Esophagus (tissue), 2 donors: ENCODE results near the gene BCL2L14. TPM values are rescaled to one million over a fixed set of nuclear protein-coding genes. Genes with fewer than 3 reads are reported as not detected.

ENCODE experiments used
- H3K27ac ChIP-seq, 2 donors: one replicate each; pipeline ENCODE4 v1.5.1; 2013; ENCODE audit warnings: low read depth in 2 of 2, mild to moderate bottlenecking in 2 of 2, inconsistent platforms in 1 of 2, low read length in 1 of 2, moderate library complexity in 1 of 2
- H3K27me3 ChIP-seq, 2 donors: one replicate each; pipeline ENCODE4 v1.6.1; 2013; ENCODE audit warnings: low read length in 2 of 2, control low read depth in 1 of 2, mild to moderate bottlenecking in 1 of 2; ENCODE audit not compliant: insufficient read depth in 2 of 2, control insufficient read depth in 1 of 2
- H3K36me3 ChIP-seq, 2 donors: one replicate each; pipeline ENCODE4 v1.6.1; 2013; ENCODE audit warnings: low read length in 1 of 2; ENCODE audit not compliant: control insufficient read depth in 2 of 2, insufficient read depth in 2 of 2
- H3K4me1 ChIP-seq, 2 donors: one replicate each; pipeline ENCODE4 v1.6.1; 2013; ENCODE audit warnings: low read length in 1 of 2; ENCODE audit not compliant: control insufficient read depth in 2 of 2, insufficient read depth in 2 of 2
- H3K4me3 ChIP-seq, 2 donors: one replicate each; pipeline ENCODE4 v1.5.1; 2013; ENCODE audit warnings: low read length in 2 of 2, mild to moderate bottlenecking in 2 of 2, low read depth in 1 of 2, moderate library complexity in 1 of 2
- H3K9me3 ChIP-seq, 2 donors: one replicate each; pipeline ENCODE4 v1.6.1; 2013; ENCODE audit warnings: mild to moderate bottlenecking in 2 of 2, low read depth in 1 of 2, low read length in 1 of 2, moderate library complexity in 1 of 2; ENCODE audit not compliant: control insufficient read depth in 2 of 2, insufficient read depth in 1 of 2
- WGBS, 2 donors: extraction: QIAGEN DNeasy Blood & Tissue Kit; methylation state at CpG; one replicate each; pipeline ENCODE4 v1.1.7; 2013; 5-methylcytosine and 5-hydroxymethylcytosine counted together
- polyA plus RNA-seq, 2 donors: library from polyadenylated mRNA; stranded (reverse); fragments of 200-250 nt; gene quantifications; one replicate each; pipeline ENCODE4 v1.2.3, GENCODE V29; 2013
- donor health status: healthy with polysubstance abuse.
- donor health status: Bipolar disorder and iron deficiency.

Gene BCL2L14
- polyA plus RNA-seq, 2 donors, result 0.15 TPM; not detected in 1

DNA sequence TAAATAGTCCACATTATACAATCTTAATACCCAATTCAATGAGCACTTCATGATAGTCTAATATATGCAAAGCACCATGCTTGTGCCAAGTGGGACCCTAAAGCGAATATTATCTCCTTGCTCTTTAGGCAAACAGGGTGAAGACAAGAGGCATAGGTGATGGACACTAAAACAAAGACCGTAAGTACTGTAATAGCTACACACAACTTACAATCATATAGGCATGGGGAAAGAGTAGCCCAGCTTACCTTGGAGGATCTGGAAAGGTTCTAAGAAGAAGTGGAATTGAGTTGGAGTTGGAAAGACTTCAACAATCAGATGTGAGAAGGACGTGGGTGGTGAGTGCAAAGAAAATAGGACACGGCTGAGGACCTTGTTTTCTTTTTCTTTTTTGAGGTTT, 19.1 kb upstream of the BCL2L14 start:
- Histone ChIP-seq H3K27ac (no peak overlapping the region), H3K36me3 (no peaks in the 10 kb centered on the region), H3K4me1 (no peaks in the 10 kb centered on the region), H3K9me3 (no peaks in the 10 kb centered on the region), H3K4me3 (no peak overlapping the region), H3K27me3 (no peaks in the 10 kb centered on the region)
- 83 to 85% methylated on average over 4 of the region's 4 CpGs for WGBS, 2 donors

DNA sequence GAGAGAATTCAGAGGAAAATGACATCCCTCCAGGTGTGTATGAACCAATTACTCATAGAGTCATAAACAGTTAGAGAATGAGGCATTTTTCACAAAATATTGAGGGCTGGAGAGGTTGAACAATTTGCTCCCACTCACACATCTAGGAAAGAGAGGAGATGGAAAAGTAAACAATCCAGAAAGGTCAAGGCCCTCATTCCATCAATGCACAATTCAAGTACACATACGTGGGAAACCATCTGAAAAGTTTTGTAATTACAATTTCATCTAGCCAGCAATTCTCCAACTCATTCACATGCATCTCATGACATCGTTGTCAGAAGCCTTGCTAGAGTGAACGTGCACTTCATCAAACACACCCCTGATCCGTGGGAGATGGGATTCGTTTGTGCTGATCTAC, 15.7 kb upstream of the BCL2L14 start:
- H3K36me3 ChIP-seq, result no peaks in the 10 kb centered on the region
- H3K4me1 ChIP-seq, result no peaks in the 10 kb centered on the region
- 63 to 71% methylated on average over 5 of the region's 5 CpGs for WGBS, 2 donors
- no peak overlapping the region for H3K27ac ChIP-seq
- no peak overlapping the region for H3K4me3 ChIP-seq
- no peaks in the 10 kb centered on the region for H3K27me3 ChIP-seq
- H3K9me3 ChIP-seq, result no peaks in the 10 kb centered on the region

DNA sequence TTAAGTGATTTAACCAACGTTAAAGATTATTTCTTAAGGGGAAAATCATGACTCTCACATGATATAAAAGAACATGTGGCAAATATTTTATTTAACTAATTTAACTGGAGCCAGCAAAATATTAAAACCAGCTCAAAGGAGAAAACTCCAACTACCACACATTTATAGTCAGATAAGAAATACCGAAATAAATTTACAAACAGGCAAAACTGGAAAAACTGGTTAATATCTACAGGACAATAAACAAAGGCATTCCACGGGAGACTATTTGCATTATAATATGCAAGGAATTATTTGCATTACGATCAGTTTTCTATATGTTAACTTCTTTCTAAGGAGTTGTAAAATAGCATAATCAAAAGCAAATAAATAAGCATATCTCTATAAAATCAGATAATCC, 13.8 kb upstream of the BCL2L14 start:
- H3K9me3 ChIP-seq, result no peaks in the 10 kb centered on the region
- H3K4me1 ChIP-seq, result no peaks in the 10 kb centered on the region
- no peak overlapping the region for H3K27ac ChIP-seq
- no peaks in the 10 kb centered on the region for H3K36me3 ChIP-seq
- no peak overlapping the region for H3K4me3 ChIP-seq
- WGBS, 2 donors, result 35 to 40% methylated on average over 4 of the region's 4 CpGs
- no peaks in the 10 kb centered on the region for H3K27me3 ChIP-seq

DNA sequence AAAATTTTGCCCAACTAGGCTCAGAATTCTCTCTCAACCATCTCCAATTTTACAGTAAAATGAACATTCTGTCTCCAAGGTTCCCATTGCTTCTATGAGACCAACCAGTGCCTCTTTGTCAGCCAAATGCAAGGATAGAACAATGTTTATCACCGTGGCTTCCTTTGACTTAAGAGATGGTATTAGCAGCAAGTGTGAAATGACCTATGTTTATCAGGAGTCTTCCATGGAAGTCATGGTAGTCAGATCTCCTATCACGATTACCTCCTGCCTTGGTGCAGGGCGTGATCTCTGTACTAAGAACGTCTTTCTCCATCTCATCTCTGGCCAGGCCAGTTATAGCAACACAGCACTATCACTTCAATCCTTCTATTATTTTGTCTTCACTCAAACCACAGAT, 6.1 kb upstream of the BCL2L14 start:
- Histone ChIP-seq H3K4me3 (no peak overlapping the region), H3K27me3 (no peaks in the 10 kb centered on the region), H3K36me3 (no peaks in the 10 kb centered on the region), H3K9me3 (no peaks in the 10 kb centered on the region), H3K4me1 (no peaks in the 10 kb centered on the region), H3K27ac (no peak overlapping the region)
- WGBS, 2 donors, result 83 to 90% methylated on average over 4 of the region's 4 CpGs

DNA sequence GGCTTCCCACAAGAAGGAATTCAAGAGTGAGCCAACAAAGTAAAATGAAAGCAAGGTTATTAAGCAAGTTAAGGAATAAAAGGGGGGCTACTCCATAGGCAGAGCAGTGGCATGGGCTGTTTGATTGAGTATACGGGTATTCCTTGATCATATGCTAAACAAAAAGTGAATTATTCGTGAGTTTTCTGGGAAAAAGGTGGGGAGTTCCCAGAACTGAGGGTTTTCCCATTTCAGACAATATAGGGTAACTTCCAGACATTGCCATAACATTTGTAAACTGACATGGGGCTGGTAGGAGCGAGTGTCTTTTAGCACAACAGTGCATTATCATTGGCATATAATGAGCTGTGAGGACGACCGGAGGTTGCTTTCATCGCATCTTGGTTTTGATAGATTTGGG, 2.0 kb upstream of the BCL2L14 start:
- Histone ChIP-seq H3K27me3 (no peaks in the 10 kb centered on the region), H3K4me3 (no peak overlapping the region), H3K4me1 (peaks cover 0 to 2% of the 10 kb centered on the region in 2 donors), H3K9me3 (no peaks in the 10 kb centered on the region), H3K27ac (no peak overlapping the region), H3K36me3 (no peaks in the 10 kb centered on the region)
- WGBS, 2 donors, result 84% methylated on average over 6 of the region's 6 CpGs

DNA sequence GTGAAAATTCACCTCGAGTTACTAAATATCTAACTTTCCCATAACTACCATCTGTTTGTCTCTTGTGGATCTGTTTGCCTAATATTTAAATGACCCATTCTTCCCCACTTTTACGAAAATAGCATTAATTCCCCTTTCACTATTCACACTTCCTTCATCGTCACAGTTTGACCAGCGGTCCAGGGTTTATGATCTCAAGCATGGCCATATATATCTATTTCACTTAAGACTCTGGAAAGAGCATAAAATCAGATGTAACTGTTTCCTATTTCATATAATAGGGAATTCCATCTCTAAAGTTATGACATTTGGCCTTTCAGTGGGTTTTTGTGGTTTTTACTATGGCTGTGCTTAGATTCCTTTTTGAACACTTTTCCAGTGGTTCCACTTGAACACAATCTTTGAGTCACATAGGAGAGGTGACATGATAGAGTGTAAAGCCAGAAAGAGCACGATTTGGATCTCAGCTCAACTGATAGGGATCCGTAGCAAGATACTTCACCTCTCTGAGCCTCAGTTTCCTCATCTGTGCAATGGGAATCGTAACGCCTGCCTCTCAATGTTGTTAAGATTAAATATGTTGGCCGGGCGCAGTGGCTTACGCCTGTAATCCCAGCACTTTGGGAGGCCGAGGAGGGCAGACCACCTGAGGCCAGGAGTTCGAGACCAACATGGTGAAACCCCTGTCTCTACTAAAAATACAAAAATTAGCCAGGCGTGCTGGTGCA, 754 bp upstream of the BCL2L14 start:
- 86 to 92% methylated on average over 14 of the region's 14 CpGs for WGBS, 2 donors
- H3K27ac ChIP-seq, result no peak overlapping the region
- no peaks in the 10 kb centered on the region for H3K9me3 ChIP-seq
- no peaks in the 10 kb centered on the region for H3K36me3 ChIP-seq
- H3K27me3 ChIP-seq, result no peaks in the 10 kb centered on the region
- no peak overlapping the region for H3K4me3 ChIP-seq
- H3K4me1 ChIP-seq, result peaks cover 0 to 2% of the 10 kb centered on the region in 2 donors

DNA sequence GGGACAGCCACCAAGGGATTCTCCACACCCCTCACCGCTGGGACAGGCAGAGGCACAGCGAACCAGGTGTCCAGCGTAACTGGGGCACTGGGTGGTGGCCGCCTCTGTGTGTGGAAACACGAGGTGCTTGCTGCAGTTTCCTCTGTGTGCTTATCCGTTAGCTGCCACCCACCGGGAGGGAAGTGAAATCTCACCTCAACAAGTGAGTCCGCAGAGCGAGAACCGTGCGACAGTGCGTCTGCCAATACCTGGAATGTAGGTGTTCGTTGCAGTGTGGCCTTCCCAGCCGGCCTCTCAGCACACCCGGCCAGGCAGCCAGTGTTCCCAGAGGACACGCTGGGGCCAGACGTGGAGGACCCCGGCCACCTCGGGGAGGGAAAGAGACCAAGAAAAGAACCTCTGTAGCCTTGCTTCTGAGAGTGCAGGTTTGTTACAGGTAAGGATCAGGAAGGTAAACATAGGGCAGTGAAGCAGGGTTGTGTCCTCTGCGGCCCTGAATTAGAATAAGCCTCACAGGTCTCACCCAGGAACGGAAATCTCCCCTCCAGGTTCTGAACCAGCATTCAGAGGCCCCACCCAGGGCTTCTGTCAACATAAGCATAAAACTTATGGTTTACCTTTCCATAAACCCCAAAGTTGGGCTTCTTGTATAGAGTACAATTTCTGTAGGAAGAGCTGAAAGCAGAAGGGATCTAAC, 1.5 kb downstream of the BCL2L14 start:
- H3K4me3 ChIP-seq, result no peak overlapping the region

DNA sequence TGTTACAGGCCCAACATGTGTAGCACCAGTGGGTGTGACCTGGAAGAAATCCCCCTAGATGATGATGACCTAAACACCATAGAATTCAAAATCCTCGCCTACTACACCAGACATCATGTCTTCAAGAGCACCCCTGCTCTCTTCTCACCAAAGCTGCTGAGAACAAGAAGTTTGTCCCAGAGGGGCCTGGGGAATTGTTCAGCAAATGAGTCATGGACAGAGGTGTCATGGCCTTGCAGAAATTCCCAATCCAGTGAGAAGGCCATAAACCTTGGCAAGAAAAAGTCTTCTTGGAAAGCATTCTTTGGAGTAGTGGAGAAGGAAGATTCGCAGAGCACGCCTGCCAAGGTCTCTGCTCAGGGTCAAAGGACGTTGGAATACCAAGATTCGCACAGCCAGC, 8.6 kb downstream of the BCL2L14 start:
- WGBS, 2 donors, result 84 to 87% methylated on average over 5 of the region's 5 CpGs
- Histone ChIP-seq H3K4me1 (no peaks in the 10 kb centered on the region), H3K27ac (no peak overlapping the region), H3K9me3 (no peaks in the 10 kb centered on the region), H3K27me3 (no peaks in the 10 kb centered on the region), H3K4me3 (no peak overlapping the region), H3K36me3 (no peaks in the 10 kb centered on the region)

More for the DNA sequence above, 1.5 kb downstream of the BCL2L14 start:
- Histone ChIP-seq H3K4me1 (peaks cover 0 to 2% of the 10 kb centered on the region in 2 donors), H3K9me3 (no peaks in the 10 kb centered on the region), H3K36me3 (no peaks in the 10 kb centered on the region), H3K27ac (no peak overlapping the region), H3K27me3 (no peaks in the 10 kb centered on the region)
- 52 to 70% methylated on average over 21 of the region's 21 CpGs for WGBS, 2 donors

DNA sequence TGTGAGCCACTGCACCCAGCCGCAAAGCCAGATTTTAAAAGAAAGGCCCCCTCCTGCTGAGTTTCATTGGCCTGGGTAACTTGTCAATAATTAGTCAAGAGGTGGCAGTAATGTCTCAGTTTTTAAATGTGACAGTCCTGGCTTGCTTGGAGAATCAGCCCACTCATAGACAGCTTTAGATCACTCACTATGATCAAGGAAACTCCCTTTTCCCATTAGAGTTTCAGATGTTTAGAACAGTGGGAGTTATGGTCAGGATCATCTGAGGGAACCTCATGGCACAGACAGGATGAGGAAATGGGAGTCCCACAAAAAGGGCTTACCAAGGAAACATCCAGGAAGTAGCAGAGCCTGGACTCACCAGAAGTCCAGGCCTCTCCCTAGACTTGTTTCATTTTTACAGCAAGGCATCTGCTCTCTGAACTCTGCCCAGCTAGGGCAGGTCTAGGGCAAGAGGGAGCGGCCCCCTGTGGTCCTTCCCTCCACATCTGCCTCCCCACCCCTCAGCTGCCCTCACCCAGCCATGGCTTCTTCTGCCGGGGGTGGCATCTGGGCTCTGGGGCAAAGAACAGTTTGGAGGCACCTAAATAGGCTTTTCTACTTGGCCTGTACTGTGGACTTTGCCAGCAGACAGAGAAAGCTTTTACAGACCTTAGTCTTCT, 11.2 kb downstream of the BCL2L14 start:
- Histone ChIP-seq H3K4me3 (no peak overlapping the region), H3K27me3 (no peaks in the 10 kb centered on the region), H3K36me3 (no peaks in the 10 kb centered on the region), H3K27ac (no peak overlapping the region), H3K4me1 (no peaks in the 10 kb centered on the region), H3K9me3 (no peaks in the 10 kb centered on the region)
- 58 to 73% methylated on average over 3 of the region's 3 CpGs for WGBS, 2 donors
